GM12892 (cell line): ENCODE results near the gene NUTF2.
"Not testable (repeated sequence)": the region's sequence is repeated elsewhere in the genome, so short reads cannot be mapped to it uniquely, and the experiment has no call there.

Source experiments
- DNase-seq: peaks from one replicate; pipeline ENCODE4 v3.0.0; 2011; ENCODE audit not compliant: insufficient read length
- FAIRE-seq: peaks from 2 replicates; lab custom pipeline; 2011; peaks lifted over from hg19 to GRCh38; lab: Jason Lieb, UNC
- POLR2A ChIP-seq: IDR thresholded peaks from 2 replicates; pipeline ENCODE4 v1.6.1; 2011; ENCODE audit warnings: low read depth, low read length, control low read depth
- POLR2AphosphoS5 ChIP-seq: IDR thresholded peaks from 2 replicates; pipeline ENCODE4 v1.6.1; 2011; ENCODE audit warnings: low read depth, low read length, control low read depth
- TAF1 ChIP-seq: IDR thresholded peaks from 2 replicates; pipeline ENCODE4 v1.6.1; 2011; ENCODE audit warnings: low read depth, mild to moderate bottlenecking, control low read depth, low read length, borderline replicate concordance

Gene NUTF2

DNA sequence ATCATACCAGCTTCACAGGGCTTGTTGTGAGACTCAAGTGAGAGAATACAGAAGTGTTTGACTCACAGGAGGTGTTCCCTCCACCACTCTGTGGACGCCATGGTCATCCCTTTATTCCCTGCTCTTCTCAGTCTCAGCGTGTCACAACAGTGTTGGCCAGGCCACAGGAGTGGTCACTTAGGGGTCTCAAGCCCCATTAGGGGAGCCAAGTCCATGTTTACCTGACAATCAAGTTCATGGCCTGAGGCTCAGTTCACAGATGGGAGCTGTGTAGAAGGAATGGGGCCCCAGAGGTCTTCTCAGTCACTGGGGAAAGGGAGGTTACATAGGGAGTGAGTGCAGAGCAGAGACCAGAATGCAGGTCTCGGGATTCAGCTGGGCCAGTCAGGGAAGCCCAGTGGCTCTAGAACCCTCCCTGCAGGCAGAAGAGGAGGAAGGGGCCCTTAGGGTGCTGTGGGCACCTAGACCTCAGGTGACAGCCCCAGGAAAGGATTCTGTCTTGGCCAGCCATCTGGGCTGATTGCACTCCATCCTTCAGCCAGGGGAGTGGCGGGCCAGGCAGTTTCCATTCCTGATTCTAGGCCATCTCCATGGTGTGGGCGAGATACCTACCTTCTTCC, 10.3 kb downstream of the NUTF2 start:
- DNase-seq = no peak
- FAIRE-seq = no peak
- TF ChIP-seq POLR2A = no peak
- no peak for TF ChIP-seq POLR2AphosphoS5
- TF ChIP-seq TAF1 = no peak

DNA sequence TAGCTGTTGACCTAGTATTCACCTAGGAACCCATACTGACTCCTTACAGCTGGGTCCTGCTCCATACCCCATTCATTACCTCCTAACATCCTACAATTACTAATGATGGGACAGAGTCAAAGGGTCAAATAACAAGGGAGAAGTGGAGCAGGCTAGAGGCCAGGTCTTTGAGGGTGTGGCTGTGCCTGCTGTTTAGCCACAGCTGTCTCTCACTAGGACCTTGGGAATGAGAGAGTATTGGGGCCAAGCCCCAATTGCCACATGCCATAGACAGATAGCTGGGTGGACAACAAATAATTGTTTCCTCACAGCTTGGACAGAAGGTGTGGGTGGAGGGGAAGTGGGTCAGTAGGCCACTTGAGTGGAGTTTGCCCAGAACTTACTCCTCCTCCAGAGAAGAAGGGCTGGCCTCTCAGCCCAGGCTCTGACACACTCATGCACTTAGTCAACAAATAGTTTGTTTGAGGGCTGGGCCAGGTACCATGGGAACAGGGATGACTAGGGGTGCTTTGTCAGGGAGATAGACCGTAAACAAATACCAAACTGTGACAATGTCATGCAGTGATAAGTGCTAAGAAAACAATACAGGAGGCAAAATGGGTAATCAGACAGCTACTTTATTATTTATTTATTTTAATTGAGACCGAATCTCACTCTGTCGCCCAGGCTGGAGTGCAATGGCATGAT, 11.0 kb downstream of the NUTF2 start:
- DNase-seq (no peak), FAIRE-seq (no peak)
- TF ChIP-seq POLR2AphosphoS5 (no peak), POLR2A (no peak), TAF1 (no peak)

DNA sequence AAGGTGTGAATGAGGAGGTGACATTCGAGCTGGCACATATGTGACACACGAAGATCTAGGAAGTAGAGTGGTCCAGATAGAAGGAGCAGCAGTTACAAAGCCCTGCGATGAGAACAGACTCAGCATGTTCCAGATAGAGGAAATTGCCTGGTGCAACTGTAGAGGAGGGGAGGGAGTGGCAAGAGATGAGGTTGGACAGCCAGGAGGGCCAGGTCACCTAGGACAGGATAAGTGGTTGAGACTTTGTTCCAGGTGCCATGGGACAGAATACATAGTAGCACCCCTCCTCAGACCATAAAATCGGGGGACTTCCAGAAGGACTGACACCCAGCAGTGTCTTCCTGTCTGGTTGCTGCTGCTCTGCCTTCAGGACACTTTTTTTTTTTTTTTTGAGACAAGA, 11.8 kb downstream of the NUTF2 start:
- no peak for DNase-seq
- TF ChIP-seq POLR2A (no peak), POLR2AphosphoS5 (no peak), TAF1 (no peak)
- FAIRE-seq = no peak

DNA sequence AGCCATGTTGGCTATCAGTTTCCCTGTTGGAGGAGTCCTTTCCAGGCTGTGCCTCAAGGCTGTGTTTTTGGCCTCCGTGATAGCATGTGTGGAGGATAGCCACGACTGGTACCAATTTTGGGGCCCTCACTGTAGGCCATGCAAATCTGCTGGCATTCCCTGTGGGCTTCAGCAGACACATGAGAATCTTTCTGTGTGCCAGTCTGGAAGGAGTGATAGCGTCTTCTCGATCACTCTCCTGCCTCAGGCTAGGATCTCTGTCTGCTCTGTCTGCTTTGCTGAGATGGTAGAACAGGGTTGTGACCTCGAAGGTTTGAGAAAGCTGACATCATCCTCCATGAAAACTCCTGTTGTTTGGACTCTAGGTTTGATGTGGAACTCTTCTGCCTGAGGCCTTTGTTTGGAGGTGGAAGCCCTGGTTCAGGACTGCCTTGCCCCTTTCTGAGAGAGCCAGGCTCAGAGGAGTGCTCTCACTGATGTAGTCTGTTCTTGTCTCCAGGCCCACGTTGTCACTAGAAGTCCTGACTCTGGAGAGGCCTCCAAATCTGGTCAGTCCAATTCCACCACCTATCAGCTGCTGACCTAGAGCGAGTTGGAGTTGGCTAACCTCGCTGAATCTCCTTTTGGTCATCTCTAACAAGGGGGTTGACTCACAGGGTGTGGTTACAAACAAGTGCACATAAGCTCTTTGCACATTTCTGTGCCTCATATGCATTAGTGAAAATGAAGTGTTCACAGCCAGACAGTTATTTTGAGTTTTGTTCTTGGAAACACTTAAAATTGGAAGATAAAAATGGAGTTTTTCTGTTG, 14.1 kb downstream of the NUTF2 start:
- FAIRE-seq = no peak
- DNase-seq = no peak
- no peak for TF ChIP-seq TAF1
- no peak for TF ChIP-seq POLR2A
- TF ChIP-seq POLR2AphosphoS5 = no peak

DNA sequence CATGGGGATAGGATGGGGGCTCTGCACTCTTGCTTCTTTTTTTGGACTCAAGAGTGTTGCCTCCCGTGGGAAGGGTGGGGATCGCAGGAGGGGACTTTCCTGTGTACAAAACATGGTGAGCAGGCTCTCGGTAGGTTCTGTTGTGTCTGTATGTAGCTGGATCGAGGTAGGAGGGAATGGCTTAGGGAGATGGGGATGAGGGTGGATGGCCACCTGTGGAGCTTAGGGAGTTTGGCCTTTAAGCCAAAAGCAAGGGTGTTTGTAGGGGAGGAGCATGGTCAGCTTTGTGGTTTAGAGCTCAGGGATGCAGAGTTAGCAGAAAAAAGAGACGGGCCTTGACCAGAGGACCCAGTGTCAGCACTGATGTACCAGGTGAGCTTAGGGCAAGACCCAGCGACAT, 15.1 kb downstream of the NUTF2 start:
- no peak for TF ChIP-seq POLR2AphosphoS5
- no peak for TF ChIP-seq TAF1
- FAIRE-seq = no peak
- DNase-seq = no peak

DNA sequence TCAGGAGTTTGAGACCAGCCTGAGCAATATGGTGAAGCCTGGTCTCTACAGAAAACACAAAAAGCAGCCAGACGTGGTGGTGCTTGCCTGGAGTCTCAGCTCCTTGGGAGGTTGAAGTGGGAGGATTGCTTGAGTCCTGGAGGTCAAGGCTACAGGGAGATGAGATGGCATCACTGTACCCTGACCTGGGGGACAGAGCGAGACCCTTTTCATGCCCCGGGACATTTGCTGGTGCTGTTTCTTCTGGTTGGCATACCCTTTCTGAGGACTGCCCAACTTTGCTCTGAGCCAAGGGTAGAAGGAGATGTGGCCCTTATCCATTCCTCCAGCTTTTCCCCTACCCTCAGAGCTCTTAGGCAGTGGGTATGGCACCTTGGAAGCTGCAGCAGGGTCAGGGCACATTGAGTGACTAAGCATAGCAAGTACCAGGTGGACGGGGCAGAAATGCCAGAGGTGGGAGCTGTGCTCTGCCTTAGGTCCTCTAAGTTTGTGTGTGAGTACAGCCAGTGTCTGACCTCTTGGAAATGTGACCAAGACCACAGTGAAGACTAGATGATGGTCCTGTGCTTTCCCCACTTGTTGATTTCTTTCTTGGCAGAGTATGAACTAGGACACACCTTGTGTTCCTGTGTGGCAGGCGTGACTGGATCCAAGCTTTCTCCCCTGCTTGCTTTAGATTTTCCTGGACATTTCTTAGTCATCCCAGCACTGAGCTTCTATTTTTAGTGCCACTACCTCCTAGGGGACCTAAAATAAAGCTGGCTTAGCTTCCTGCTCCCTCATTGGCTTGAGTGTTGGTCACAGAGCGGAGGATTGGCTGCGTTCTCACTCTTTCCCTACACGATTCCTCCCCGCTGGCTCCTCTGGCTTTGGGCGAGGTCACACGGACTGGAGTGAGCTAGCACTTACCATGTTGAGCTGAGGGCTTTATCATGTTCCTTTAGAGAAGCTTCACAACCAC, 16.2 kb downstream of the NUTF2 start:
- TF ChIP-seq TAF1 (no peak), POLR2A (no peak)
- FAIRE-seq = no peak
- DNase-seq = no peak

DNA sequence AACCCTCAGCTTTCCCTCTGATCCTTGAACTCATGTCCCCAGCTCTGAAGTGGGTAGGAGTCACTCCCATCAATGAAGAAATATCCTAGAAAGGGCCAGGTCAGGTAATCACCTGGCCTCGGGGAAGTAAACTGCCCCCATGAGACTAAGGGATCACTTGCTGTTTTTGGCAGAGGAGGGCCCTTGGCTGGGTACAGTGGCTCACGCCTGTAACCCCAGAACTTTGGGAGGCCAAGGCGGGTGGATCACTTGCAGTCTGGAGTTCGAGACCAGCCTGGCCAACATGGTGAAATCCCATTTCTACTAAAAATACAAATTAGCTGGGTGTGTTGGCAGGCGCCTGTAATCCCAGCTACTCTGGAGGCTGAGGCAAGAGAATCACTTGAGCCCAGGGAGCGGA, 17.3 kb downstream of the NUTF2 start:
- FAIRE-seq, DNase-seq: not testable (repeated sequence)

DNA sequence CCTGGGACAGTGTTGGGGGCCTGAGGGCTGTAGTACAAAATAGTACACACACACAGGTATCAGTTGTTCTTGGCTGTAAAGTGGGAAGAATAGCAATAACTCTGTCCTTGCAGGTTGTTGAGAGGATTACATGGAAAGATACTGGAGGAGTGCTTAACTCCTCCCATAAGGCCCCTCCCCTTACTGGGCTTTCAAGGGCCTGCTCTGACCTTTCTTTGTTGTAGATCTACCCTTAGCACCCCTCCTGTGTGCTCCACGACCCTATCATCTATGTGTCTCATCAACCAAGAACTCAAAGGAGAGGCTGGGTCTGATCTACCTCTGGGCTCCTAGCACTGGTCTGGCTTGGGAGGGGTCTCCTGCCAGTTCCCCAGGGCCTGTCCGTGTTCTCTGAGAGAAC, 17.9 kb downstream of the NUTF2 start:
- FAIRE-seq (no peak), DNase-seq (no peak)
- TF ChIP-seq POLR2AphosphoS5 (no peak), TAF1 (no peak), POLR2A (no peak)

DNA sequence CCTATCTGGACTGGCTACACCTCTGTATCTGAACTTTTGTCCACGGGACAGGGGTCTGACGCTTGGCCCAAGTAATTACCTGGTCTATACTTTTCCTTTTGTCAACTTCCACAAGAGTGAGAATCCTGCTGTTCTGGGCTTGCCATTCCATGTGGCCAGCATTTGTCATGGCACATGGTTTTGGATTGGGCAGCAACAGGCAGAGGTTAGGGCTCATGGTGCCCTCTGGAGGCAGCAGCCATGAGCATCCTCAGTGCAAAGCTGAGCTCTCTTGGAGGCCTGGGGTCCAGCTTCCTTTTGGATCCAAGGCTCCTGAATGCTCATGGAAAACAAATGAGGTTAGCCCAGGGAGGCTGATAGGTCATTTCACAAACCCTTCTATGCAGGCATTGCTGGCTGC, 18.6 kb downstream of the NUTF2 start:
- no peak for FAIRE-seq
- no peak for TF ChIP-seq POLR2A
- no peak for TF ChIP-seq TAF1
- TF ChIP-seq POLR2AphosphoS5 = no peak
- no peak for DNase-seq

DNA sequence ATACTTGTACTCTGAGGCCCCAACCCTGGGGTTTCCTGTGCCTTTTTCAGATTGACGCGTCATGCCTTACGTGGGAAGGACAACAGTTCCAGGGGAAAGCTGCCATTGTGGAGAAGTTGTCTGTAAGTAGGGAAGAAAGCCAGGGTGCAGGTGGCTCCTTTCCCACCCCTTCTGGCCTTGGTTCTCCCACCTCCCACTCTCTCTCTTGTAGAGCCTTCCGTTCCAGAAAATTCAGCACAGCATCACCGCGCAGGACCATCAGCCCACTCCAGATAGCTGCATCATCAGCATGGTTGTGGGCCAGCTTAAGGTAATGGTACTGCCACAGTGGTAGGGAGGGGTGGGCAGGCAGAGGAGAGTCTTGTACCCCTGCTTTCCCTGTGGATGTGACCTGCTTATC, 21.6 kb downstream of the NUTF2 start:
- TF ChIP-seq TAF1 (no peak), POLR2AphosphoS5 (no peak), POLR2A (no peak)
- DNase-seq = no peak
- no peak for FAIRE-seq

DNA sequence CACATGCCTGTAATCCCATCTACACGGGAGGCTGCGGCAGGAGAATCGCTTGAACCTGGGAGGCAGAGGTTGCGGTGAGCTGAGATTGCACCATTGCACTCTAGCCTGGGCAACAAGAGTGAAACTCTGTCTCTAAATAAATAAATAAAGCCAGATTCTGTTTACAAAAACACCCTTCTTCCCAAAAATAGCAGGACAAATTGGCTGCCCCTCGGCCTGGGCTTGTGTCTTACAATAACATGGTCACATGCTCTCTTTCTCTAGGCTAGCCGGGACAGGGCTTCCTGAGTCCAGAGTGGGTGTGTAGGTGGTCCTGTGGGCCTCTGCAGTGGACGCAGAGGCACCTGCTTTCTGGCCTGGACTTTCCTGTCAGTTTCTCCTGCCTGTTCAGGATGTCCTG, 22.9 kb downstream of the NUTF2 start:
- FAIRE-seq (no peak), DNase-seq (no peak)
- no peak for TF ChIP-seq TAF1
- no peak for TF ChIP-seq POLR2A
- TF ChIP-seq POLR2AphosphoS5 = no peak
